Endothelial cell of umbilical vein (primary cell): ENCODE measurements around the gene PDK2.

Experiments used
- CTCF ChIP-seq, 2 donors: IDR thresholded peaks; 1 replicate in 1 of 2; 2 replicates in 1 of 2; pipeline ENCODE4 v1.5.1; 2011; ENCODE audit warnings: low read length in 2 of 2, mild to moderate bottlenecking in 2 of 2, moderate library complexity in 2 of 2, control low read depth in 1 of 2, inconsistent platforms in 1 of 2, low read depth in 1 of 2; ENCODE audit not compliant: insufficient read depth in 1 of 2; ENCODE audit errors: extremely low read depth in 1 of 2
- EZH2 ChIP-seq: IDR thresholded peaks from 2 replicates; pipeline ENCODE4 v1.6.1; 2012; ENCODE audit warnings: borderline replicate concordance, low read depth, mild to moderate bottlenecking, moderate library complexity, low read length, inconsistent platforms; ENCODE audit not compliant: severe bottlenecking
- FOS ChIP-seq: IDR thresholded peaks from 2 replicates; pipeline ENCODE4 v1.6.1; 2011; ENCODE audit warnings: mild to moderate bottlenecking, low read length, moderate library complexity, borderline replicate concordance; ENCODE audit not compliant: insufficient read depth
- MAX ChIP-seq: IDR thresholded peaks from 2 replicates; pipeline ENCODE4 v1.6.1; 2011; ENCODE audit not compliant: insufficient read depth, insufficient read length
- POLR2A ChIP-seq: IDR thresholded peaks from 2 replicates; pipeline ENCODE4 v1.6.1; 2012; ENCODE audit warnings: low read depth, mild to moderate bottlenecking, control low read depth, low read length
- POLR2AphosphoS5 ChIP-seq: IDR thresholded peaks from 2 replicates; pipeline ENCODE4 v1.6.1; 2012; ENCODE audit warnings: low read depth, mild to moderate bottlenecking, control low read depth, low read length, moderate library complexity; ENCODE audit not compliant: insufficient read depth

- TF ChIP-seq CTCF (IDR thresholded peaks at IDR 0.05; ENCODE audit: extremely low read depth in 1 of 2, insufficient read depth in 1 of 2, low read depth in 1 of 2, low read length in 2 of 2) (no peak), POLR2A (no peak), POLR2AphosphoS5 (no peak), EZH2 (no peak), MAX (no peak), FOS (no peak)
Measured at GRCh38 chr17:50125420-50125997, 30.4 kb downstream of the PDK2 start.
